Measurements from ENCODE around the gene SELENON. TPM values are rescaled to one million over a fixed set of nuclear protein-coding genes. Genes with fewer than 3 reads are reported as not detected.

SELENON gene
- total RNA-seq, 2 experiments from 2014 or later = 9.9 to 28.3 TPM

DNA sequence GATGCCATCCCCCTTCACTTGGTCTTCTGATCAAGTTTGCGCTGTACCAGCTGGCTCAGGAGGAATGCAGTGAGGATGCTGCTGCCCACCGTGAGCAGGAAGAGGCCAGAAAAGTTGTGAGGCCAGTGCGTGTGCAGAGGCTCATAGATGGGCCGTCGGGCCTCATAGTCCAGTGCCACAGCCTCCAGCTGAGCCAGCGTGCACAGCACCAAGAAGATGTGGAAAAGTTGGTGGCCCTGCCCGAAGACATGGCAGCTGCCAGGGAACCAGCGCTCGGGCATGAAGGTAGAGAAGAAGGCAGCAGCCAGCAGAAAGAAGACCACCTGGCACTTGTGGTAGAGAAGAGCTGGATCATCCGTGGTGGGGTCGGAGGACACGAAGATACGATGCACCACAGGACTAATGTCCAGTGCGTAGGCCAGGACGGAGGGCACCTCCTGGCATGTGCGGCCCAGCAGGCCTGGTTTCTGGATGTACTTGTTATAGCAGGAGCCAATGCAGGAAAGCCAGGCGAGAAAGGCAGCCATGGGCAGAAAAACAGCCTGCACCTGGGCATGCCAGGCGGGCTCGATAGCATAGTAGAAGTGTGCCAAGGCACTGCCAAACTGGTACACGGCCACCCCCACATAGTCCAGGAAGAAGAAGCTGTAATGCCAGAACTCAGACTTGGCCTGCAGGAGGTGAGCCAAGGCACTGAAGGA lies 62.9 kb downstream of the SELENON start:
- no peak for TF ChIP-seq EZH2phosphoT487 (IDR thresholded peaks at IDR 0.05; ENCODE audit: borderline replicate concordance, low read depth, low read length)
- TF ChIP-seq, protein P1, sequence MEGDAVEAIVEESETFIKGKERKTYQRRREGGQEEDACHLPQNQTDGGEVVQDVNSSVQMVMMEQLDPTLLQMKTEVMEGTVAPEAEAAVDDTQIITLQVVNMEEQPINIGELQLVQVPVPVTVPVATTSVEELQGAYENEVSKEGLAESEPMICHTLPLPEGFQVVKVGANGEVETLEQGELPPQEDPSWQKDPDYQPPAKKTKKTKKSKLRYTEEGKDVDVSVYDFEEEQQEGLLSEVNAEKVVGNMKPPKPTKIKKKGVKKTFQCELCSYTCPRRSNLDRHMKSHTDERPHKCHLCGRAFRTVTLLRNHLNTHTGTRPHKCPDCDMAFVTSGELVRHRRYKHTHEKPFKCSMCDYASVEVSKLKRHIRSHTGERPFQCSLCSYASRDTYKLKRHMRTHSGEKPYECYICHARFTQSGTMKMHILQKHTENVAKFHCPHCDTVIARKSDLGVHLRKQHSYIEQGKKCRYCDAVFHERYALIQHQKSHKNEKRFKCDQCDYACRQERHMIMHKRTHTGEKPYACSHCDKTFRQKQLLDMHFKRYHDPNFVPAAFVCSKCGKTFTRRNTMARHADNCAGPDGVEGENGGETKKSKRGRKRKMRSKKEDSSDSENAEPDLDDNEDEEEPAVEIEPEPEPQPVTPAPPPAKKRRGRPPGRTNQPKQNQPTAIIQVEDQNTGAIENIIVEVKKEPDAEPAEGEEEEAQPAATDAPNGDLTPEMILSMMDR (conservative IDR thresholded peaks at IDR 0.05; ENCODE audit: low read length) = no peak
- Histone ChIP-seq H3K4me2 (ENCODE audit: low read length) (no peak overlapping the region), H3K4me1 (ENCODE audit: insufficient read depth, low read length, poor library complexity, severe bottlenecking) (peaks cover 10% of the 10 kb centered on the region), H3K27ac (ENCODE audit: low read depth, low read length, poor library complexity, severe bottlenecking) (no peak overlapping the region), H3K36me3 (ENCODE audit: insufficient read depth, low read length) (no peaks in the 10 kb centered on the region), H3K9me2 (ENCODE audit: insufficient read depth, low read length) (no peaks in the 10 kb centered on the region), H2AFZ (ENCODE audit: low read length) (no peak overlapping the region), H3K9me3 (ENCODE audit: low read length) (no peaks in the 10 kb centered on the region), H3K4me3 (ENCODE audit: low read depth, low read length, poor library complexity, severe bottlenecking) (no peak overlapping the region), H3K79me2 (ENCODE audit: insufficient read depth, low read depth, low read length) (peaks cover 11% of the 10 kb centered on the region; the same call in 1 of the 2 replicates), H4K20me1 (ENCODE audit: insufficient read depth, low read length) (no peaks in the 10 kb centered on the region)
- ChIA-PET POLR2A (no interaction called here), CTCF (ENCODE audit: unreplicated experiment) (interaction anchor here (1.0 kb wide), 1 partner anchor 33 kb away, joined by 3 read pairs; no protein-coding TSS in a partner anchor)
- DNase-seq (ENCODE audit: low spot score) = no peak
- no TSS peak for BruUV-seq (replicated peaks)
- intact Hi-C loops (cut with micrococcal nuclease; ENCODE audit: unreplicated experiment) = no loop called here

DNA sequence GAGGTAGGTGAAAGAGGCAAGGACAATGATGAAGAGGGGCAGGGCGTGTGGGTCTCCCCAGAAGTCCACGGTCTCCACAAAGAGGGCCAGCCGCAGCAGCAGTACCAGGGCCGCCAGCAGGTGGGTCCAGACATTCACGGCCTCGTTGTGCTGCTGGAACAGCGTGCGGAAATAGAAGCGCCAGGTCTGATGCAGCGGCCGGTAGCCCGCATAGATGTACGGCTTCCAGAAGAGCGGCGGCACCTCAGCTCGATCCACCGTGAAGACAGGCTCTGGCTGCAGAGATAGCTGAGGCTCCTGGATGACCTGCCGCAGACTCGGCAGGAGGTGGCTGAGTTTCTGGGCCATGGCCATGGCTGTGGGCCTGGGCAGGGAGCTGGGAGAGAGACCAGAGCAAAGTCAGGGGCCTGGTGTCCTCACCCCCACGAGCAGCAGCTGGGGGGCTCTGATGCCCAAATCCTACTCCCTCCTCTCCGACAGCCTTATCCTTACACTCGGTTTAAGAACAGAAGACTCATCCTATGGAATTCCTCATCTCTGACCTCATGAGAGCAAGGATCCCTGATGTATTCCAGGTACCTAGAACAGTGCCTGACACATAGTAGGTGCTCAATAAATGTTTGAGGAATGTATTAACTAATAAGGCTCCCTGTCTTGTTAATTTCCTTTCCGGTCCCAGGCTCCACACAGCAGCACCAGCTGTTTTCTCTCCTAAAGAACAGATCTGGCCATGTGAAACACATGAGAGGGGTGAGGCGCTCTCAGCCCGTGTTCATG lies 63.7 kb downstream of the SELENON start:
- no TSS peak for BruUV-seq (replicated peaks)
- no peaks in the 10 kb centered on the region for H3K9me3 ChIP-seq (ENCODE audit: low read length)
- intact Hi-C loops (cut with micrococcal nuclease; ENCODE audit: unreplicated experiment) = no loop called here
- H3K36me3 ChIP-seq (ENCODE audit: insufficient read depth, low read length) = no peaks in the 10 kb centered on the region
- peaks cover 5% of the 10 kb centered on the region for H3K4me1 ChIP-seq (ENCODE audit: insufficient read depth, low read length, poor library complexity, severe bottlenecking)
- CTCF ChIA-PET (ENCODE audit: unreplicated experiment) = interaction anchor here (1.0 kb wide), 1 partner anchor 32 kb away, joined by 3 read pairs; no protein-coding TSS in a partner anchor
- no peak overlapping the region for H3K4me3 ChIP-seq (ENCODE audit: low read depth, low read length, poor library complexity, severe bottlenecking)
- no peaks in the 10 kb centered on the region for H4K20me1 ChIP-seq (ENCODE audit: insufficient read depth, low read length)
- peaks cover 4% of the 10 kb centered on the region; the same call in 1 of the 2 replicates for H3K79me2 ChIP-seq (ENCODE audit: insufficient read depth, low read depth, low read length)
- DNase-seq (ENCODE audit: low spot score) = no peak
- TF ChIP-seq, protein P1 (conservative IDR thresholded peaks at IDR 0.05; ENCODE audit: low read length) = no peak
- no peak for TF ChIP-seq EZH2phosphoT487 (IDR thresholded peaks at IDR 0.05; ENCODE audit: borderline replicate concordance, low read depth, low read length)
- no peak overlapping the region for H3K4me2 ChIP-seq (ENCODE audit: low read length)
- H3K9me2 ChIP-seq (ENCODE audit: insufficient read depth, low read length) = no peaks in the 10 kb centered on the region
- POLR2A ChIA-PET = no interaction called here
- no peak overlapping the region for H3K27ac ChIP-seq (ENCODE audit: low read depth, low read length, poor library complexity, severe bottlenecking)
- H2AFZ ChIP-seq (ENCODE audit: low read length) = no peak overlapping the region

DNA sequence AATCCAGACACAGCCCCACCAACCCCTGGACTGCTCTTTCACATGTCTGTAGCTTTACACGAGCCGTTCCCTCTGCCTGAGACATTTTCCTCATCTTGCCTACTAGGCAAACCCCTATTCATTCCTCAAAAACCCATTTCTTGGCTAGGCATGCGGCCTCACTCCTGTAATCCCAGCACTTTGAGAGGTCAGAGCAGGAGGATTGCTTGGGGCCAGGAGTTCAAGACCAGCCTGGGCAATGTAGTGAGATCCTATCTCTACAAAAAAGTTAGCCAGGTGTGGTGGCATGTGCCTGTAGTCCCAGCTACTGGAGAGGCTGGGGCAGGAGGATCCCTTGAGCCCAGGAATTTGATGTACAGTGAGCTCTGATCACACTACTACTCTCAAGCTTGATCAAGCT lies 64.4 kb downstream of the SELENON start:
- peaks cover 5% of the 10 kb centered on the region for H3K4me1 ChIP-seq (ENCODE audit: insufficient read depth, low read length, poor library complexity, severe bottlenecking)
- H3K9me2 ChIP-seq (ENCODE audit: insufficient read depth, low read length) = no peaks in the 10 kb centered on the region
- no peak for DNase-seq (ENCODE audit: low spot score)
- no peak overlapping the region for H3K4me3 ChIP-seq (ENCODE audit: low read depth, low read length, poor library complexity, severe bottlenecking)
- POLR2A ChIA-PET = no interaction called here
- intact Hi-C loops (cut with micrococcal nuclease; ENCODE audit: unreplicated experiment) = no loop called here
- no TSS peak for BruUV-seq (replicated peaks)
- H4K20me1 ChIP-seq (ENCODE audit: insufficient read depth, low read length) = no peaks in the 10 kb centered on the region
- no peaks in the 10 kb centered on the region for H3K9me3 ChIP-seq (ENCODE audit: low read length)
- H3K27ac ChIP-seq (ENCODE audit: low read depth, low read length, poor library complexity, severe bottlenecking) = no peak overlapping the region
- H2AFZ ChIP-seq (ENCODE audit: low read length) = no peak overlapping the region
- no peak overlapping the region for H3K4me2 ChIP-seq (ENCODE audit: low read length)
- TF ChIP-seq, protein P1 (conservative IDR thresholded peaks at IDR 0.05; ENCODE audit: low read length) = no peak
- TF ChIP-seq EZH2phosphoT487 (IDR thresholded peaks at IDR 0.05; ENCODE audit: borderline replicate concordance, low read depth, low read length) = no peak
- no peaks in the 10 kb centered on the region for H3K36me3 ChIP-seq (ENCODE audit: insufficient read depth, low read length)
- H3K79me2 ChIP-seq (ENCODE audit: insufficient read depth, low read depth, low read length) = no peaks in the 10 kb centered on the region
- CTCF ChIA-PET (ENCODE audit: unreplicated experiment) = no interaction called here
